ENCODE data around the gene CROCC.

Gene CROCC

DNA sequence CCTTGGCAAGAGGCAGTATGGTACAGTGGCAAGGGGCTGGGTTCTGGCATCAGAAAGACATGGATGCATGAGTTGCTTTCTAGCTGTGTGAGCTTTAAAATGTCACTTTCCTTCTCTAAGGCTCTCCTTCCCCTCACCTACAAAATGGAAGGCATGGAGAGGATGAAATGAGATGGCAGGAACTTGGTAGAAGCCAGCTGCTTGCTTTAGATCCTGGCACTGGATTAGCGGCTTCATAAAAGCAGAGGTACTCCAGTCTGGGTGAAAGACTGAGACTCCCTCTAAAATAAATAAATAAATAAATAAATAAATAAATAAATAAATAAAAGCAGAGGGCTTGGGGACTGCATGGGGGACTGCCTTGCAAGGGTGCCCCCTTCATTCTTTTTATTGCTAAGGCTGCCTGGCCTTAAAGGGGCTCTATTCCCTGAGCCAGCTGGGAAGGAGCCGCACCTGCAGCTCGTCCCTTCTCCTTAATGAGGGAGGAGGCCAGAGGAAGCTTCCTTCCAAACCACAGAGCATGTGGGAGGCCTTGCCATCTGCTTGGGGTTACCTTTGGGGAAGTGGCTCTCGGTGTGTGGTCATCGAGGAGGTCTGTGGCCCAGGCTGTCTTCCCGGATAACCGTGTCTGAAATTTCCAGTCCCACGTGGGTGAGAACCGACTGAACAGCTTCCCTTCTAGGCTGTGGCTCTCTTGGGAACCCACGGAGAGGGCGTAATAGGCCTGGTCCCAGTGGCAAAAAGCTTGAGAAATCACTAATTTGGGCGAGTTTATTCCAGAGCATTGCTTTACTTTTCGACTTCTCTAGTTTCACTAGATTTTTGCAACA lies 92.0 kb downstream of the CROCC start:
- Mint-ChIP-seq H3K4me3 (no peak overlapping the region), H3K27ac (no peak overlapping the region), H3K4me1 (peaks cover 47% of the 10 kb centered on the region), H3K27me3 (ENCODE audit: low read depth, poor library complexity) (peaks cover 10% of the 10 kb centered on the region), H3K36me3 (ENCODE audit: low read depth) (peaks cover 17% of the 10 kb centered on the region), H3K9me3 (no peaks in the 10 kb centered on the region)
- DNase-seq: no peak
- TF ChIP-seq, protein P1, sequence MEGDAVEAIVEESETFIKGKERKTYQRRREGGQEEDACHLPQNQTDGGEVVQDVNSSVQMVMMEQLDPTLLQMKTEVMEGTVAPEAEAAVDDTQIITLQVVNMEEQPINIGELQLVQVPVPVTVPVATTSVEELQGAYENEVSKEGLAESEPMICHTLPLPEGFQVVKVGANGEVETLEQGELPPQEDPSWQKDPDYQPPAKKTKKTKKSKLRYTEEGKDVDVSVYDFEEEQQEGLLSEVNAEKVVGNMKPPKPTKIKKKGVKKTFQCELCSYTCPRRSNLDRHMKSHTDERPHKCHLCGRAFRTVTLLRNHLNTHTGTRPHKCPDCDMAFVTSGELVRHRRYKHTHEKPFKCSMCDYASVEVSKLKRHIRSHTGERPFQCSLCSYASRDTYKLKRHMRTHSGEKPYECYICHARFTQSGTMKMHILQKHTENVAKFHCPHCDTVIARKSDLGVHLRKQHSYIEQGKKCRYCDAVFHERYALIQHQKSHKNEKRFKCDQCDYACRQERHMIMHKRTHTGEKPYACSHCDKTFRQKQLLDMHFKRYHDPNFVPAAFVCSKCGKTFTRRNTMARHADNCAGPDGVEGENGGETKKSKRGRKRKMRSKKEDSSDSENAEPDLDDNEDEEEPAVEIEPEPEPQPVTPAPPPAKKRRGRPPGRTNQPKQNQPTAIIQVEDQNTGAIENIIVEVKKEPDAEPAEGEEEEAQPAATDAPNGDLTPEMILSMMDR (IDR thresholded peaks at IDR 0.05): no peak

DNA sequence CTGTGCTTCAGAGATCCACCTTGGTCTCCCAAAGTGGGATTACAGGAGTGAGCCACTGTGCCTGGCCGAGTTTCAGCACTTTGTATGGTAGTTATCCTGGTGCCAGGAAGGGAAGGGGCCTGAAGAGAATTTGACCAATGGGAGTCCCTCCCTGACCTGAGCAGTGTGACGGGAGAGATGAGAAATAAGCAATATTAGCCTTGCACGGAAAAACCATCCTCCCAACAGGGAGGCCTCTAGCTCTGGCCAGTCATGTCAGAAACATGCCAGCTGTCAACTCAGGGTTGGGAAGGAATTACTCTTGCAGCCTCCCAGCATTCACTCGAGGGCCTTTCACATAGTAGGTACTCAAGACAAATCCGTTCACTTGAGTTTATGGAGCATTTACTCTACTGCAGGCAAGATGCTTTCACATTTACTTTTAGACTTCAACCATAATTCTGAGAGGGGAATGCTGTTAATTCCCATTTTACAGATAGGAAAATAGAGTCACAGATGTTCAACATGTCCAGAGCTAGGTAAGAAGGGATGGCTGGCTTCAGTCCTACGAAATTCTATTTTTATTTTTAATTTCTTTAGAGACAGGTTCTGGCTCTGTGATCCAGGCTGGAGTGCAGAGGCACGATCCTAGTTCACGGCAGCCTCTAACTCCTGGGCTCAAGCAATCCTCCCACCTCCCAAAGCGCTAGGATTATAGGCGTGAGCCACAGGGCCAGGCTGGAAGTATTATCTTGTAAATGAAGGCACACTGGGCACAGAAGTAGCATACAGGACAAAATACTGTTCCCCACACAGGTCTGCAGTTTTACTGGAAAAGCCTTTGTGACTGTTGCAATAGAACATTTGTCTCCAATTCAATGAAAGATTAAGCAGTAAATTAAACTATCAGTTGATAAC lies 93.2 kb downstream of the CROCC start:
- Mint-ChIP-seq H3K27me3 (ENCODE audit: low read depth, poor library complexity) (peaks cover 10% of the 10 kb centered on the region), H3K36me3 (ENCODE audit: low read depth) (peaks cover 29% of the 10 kb centered on the region), H3K9me3 (no peaks in the 10 kb centered on the region), H3K27ac (no peak overlapping the region), H3K4me1 (peaks cover 43% of the 10 kb centered on the region), H3K4me3 (no peak overlapping the region)
- DNase-seq: no peak
- TF ChIP-seq, protein P1 (IDR thresholded peaks at IDR 0.05): no peak

DNA sequence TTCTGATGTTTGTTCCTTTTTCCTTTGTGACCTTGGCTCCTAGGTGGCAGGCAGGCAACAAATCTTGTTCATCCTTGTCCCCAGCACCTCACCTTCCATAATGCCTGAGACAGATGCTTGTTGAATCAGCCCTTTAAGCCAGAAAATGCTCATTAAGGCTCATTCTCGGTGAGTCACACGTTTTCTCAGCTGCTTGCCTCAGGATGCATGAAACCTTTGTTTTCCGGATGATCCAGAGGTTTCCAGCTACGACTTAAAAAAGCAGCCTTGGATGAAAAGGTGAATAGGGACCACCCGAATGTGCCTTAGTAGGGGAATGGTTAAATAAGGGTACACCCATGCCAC lies 94.6 kb downstream of the CROCC start:
- Mint-ChIP-seq H3K36me3 (ENCODE audit: low read depth) (peaks cover 40% of the 10 kb centered on the region), H3K4me1 (peaks cover 34% of the 10 kb centered on the region), H3K4me3 (no peak overlapping the region), H3K9me3 (no peaks in the 10 kb centered on the region), H3K27me3 (ENCODE audit: low read depth, poor library complexity) (peaks cover 10% of the 10 kb centered on the region), H3K27ac (peak overlapping the region; percentile 4)
- TF ChIP-seq, protein P1 (IDR thresholded peaks at IDR 0.05): no peak
- DNase-seq: no peak

DNA sequence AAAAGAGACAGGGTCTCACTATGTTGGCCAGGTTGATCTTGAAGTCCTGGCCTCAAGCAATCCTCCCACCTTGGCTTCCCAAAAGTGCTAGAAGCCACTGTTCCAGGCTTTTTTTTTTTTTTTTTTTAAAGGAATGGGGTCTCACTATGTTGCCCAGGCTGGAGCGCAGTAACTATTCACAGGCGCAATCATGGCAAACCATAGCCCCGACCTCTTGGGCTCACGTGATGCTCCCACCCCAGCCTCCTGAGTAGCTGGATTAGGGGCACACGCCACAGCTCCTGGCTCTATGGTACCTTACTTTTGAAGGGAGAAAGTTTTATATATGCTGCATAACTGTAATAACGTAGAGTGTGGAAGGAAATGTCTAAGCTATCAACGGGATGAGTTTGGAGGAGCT lies 95.7 kb downstream of the CROCC start:
- peaks cover 49% of the 10 kb centered on the region for H3K36me3 Mint-ChIP-seq (ENCODE audit: low read depth)
- no peak overlapping the region for H3K27ac Mint-ChIP-seq
- H3K27me3 Mint-ChIP-seq (ENCODE audit: low read depth, poor library complexity): peaks cover 10% of the 10 kb centered on the region
- H3K4me1 Mint-ChIP-seq: peaks cover 27% of the 10 kb centered on the region
- DNase-seq: no peak
- H3K4me3 Mint-ChIP-seq: no peak overlapping the region
- TF ChIP-seq, protein P1 (IDR thresholded peaks at IDR 0.05): no peak
- no peaks in the 10 kb centered on the region for H3K9me3 Mint-ChIP-seq

DNA sequence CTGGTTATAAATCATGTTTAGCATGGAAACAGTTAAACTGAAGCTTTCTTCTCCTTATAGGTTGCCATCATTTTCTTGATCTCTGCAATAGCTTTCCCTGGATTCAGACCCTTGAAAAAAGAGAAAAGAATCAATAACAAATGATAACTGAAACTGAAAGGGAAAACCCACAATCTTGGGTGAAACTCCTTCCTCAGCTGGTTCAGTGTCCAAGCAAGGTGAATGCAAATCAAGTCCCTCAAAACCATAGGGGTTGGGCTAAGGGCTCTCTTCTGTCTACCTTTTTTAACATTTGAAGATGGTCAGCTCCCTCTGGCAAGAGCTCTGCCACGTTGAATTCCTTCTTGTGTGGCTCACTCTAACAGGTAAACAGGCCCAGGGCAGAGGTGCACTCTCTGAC lies 97.1 kb downstream of the CROCC start:
- peaks cover 62% of the 10 kb centered on the region for H3K36me3 Mint-ChIP-seq (ENCODE audit: low read depth)
- H3K4me3 Mint-ChIP-seq: no peak overlapping the region
- peak overlapping the region; percentile 23 for H3K27ac Mint-ChIP-seq
- TF ChIP-seq, protein P1 (IDR thresholded peaks at IDR 0.05): no peak
- no peaks in the 10 kb centered on the region for H3K27me3 Mint-ChIP-seq (ENCODE audit: low read depth, poor library complexity)
- no peak for DNase-seq
- no peaks in the 10 kb centered on the region for H3K9me3 Mint-ChIP-seq
- peaks cover 18% of the 10 kb centered on the region for H3K4me1 Mint-ChIP-seq
